GM19468 (cell line): ENCODE data around the gene BPIFB1.

ENCODE experiments used
- ATAC-seq: cut with Tn5 transposase; IDR thresholded peaks from one replicate; pipeline ENCODE4 v1.9.1; 2021; ENCODE audit warnings: mild to moderate bottlenecking, moderate library complexity, moderate number of reproducible peaks; ENCODE audit not compliant: unreplicated experiment; ENCODE audit errors: extremely low read depth

BPIFB1 gene

DNA sequence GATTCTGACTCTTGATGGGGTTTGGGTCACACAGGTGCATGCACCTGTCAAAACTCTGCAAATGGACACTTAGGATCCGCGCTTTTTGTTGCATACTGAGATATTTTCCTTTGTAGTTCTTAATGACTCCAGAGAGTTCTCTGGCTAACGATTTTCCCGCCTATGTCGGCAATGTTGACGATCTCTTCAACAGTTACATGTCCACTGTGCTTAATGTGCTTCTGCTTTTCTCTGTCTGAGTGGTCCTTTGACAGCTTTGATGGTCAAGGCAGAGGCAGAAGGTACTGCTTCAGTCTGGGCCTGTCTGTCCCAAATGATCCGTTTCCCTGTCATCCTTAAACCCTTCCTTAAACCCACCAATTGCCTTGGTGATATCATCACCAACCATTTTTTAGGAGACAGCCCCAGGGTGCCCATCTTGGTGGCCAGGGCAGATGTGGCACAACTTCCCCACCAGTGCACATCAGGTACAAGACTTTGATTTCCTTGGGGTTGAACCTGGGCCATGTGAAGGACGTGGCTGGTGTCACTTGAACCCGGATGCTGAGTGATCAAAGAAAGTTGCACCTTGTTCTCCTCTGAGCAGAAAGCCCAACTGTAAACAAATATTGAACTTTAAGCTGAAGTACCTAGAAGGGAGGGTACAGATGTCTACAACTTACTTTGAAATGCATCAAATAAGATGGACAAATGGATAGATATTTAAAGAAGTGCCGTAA is 10.7 kb upstream of the BPIFB1 start:
- ATAC-seq = no peak

DNA sequence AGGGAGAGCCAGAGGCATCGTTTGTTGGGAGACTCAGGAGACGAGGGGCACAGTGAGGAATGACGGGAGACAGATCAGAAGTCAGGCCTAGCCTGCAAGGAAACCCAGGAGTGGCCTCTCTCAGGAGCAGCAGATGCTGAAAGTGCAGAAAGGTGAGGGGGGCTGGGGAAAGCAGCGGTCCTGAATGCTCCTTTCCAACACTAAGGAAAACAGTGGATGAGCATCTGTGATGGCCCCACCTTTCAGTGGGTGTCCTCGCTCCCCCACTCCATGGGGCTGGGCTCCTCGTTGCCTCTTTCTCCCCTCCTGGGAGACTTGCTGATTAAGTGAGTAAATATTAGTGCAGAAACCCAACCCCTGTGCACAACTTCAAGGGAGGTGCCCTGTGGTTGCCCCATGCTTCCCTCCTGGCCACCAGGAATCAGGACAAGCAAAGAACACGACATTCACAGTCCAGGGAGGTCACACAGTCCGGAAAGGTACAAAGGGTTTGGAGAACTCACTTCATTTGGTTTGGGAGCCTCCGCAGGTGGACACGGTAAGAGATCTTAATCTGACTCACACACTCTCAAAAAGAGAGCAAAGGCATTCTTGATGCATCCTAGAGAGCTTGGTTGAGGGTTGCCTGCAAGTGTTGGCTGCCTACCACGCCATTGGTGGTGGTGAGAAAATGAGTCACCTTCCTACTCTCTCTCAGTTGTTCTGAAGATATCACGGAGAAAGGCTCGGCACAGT is 9.7 kb upstream of the BPIFB1 start:
- ATAC-seq = no peak

DNA sequence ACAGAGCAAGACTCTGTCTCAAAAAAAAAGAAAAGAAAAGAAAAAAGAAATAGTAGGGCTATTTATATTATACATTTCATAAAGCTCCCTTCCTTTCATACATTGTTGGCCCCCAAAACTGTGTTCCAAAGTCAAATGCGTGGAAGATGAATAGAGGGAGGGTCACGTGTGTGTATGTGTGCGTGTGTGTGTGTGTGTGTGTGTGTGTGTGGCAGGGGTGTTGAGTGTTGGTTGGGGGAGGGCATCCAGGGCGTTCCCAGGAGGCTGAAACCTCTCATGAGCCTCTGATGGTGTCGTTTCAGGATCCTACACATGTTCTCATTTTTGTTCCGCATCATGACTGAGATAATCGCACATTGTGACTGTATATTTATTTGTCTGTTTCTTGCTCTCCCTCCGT is 7.8 kb upstream of the BPIFB1 start:
- no peak for ATAC-seq

DNA sequence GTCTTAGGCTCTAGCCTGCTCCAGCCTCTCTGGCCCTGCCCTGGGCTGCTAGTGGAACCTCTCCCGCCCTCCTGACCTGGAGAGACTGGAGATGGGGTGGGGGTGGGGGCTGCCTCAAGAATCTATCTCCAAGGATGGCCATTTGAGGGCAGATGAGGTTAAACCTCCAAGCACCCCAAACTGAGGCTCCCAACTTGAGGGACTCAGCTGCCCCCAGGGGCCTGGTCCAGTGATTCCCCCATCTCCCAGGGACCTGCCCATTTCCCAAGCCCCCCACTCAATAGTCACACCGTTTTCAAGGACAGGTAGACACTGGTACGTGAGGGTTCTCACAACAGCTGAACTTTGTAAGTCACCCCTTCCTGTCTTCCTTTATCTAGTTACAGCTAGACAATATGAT is 7.1 kb upstream of the BPIFB1 start:
- ATAC-seq = no peak

DNA sequence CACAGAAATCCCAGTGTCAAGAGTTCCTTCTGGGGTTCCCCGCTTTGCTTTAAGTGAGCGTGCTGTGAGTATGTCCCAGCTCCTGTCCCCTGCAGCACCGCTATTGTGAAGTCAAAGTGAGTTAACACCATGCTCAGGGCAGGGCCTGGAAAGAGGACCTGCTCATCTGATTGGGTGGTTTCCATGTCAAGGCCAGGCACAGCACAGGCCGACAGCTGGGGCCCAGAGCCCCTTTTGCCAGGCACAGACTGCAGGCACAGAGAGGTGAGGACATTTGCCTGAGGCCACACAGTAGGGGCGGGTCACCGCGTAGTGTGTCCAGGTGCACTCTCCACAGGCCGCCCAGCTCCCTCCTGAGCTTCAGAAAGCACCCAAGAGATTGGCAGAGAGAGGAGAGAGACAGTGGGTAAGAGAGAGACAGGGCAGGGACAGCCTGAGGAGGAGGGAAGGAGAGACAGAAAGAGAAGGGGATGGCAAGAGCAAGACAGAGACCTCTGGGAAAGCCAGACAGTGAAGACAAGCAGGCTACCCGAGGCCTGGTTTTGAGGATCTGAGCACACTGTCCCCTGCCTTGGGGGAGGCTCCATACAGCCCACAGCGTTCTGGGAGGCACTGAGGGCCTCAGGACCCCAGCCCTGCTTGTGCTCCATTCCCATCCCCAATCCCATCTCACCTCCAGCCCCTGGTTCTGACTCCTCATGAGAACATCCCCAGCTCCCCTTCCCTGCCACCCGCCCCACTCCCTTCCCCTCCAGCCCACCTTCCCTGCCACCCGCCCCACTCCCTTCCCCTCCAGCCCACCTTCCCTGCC is 6.5 kb upstream of the BPIFB1 start:
- no peak for ATAC-seq

GRCh38 chr20:33277471-33278441 is 5.3 kb upstream of the BPIFB1 start:
- no peak for ATAC-seq

- no peak for ATAC-seq
These were observed 4.3 kb upstream of the BPIFB1 start for GRCh38 chr20:33278700-33279099.

DNA sequence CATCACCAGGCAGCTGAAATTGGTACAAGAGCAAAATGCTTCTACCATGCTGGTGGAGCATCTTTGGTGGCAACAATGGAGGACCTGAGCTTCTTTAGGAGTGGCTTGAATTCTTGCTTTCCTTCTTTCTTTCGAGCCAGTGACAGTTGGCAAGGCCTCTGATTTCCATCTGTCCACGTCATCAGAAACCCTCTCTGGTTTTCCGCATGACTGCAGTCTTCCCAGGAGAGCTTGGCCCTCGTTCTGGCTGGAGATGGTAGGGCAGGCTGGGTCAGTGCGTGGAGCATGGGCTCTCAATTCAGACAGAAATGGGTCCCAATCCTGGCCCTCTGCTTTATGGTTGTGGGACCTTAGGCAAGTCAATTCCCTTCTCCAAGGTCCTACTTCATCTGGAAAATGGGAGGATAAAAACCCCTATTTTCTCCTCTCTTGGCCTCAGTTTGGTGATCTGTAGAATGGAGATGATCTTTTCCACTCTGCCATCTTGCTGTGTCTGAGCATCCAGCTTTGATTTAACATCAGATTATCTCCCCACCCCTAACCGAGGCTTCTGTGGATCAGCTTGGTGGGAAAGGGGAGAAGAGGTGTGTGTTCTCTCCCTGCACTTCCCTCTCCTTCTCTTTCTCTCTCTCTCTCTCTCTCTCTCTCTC is 3.6 kb upstream of the BPIFB1 start:
- ATAC-seq = no peak

DNA sequence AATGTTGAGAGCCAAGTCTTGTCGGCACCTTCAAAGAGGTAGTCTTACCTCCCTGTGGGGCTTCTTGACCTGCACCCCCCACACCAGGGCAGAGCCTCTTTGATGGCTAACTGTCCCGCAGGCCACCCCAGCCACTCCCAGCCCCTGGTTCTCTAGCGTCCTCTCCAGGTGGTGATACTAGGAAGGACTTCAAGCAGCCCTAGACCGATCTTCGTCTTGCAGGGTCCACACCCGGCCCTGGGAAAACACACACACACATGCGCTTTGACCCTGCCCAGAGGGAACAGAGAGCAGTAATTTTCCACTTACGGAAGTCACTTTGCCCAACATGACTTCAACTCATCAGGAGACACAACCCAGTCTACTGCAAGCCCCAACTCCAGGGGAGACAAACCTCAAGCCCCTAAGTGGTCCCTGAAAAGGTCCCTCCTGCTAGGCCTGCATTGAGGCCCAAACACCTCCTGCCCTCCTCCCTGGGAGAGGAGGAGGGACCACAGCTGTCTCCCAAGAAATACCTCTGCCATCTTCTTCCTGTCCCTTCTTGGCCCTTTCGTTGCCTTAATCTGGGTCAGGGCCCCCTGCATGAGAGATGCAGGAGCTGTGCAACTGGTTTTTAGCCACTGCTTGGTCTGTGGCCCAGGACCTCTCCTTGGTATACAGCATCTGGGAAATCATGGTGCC is 2.9 kb upstream of the BPIFB1 start:
- ATAC-seq = no peak

GRCh38 chr20:33280775-33281174 is 2.2 kb upstream of the BPIFB1 start:
- no peak for ATAC-seq

GRCh38 chr20:33281550-33282146 is 1.4 kb upstream of the BPIFB1 start:
- ATAC-seq = no peak

DNA sequence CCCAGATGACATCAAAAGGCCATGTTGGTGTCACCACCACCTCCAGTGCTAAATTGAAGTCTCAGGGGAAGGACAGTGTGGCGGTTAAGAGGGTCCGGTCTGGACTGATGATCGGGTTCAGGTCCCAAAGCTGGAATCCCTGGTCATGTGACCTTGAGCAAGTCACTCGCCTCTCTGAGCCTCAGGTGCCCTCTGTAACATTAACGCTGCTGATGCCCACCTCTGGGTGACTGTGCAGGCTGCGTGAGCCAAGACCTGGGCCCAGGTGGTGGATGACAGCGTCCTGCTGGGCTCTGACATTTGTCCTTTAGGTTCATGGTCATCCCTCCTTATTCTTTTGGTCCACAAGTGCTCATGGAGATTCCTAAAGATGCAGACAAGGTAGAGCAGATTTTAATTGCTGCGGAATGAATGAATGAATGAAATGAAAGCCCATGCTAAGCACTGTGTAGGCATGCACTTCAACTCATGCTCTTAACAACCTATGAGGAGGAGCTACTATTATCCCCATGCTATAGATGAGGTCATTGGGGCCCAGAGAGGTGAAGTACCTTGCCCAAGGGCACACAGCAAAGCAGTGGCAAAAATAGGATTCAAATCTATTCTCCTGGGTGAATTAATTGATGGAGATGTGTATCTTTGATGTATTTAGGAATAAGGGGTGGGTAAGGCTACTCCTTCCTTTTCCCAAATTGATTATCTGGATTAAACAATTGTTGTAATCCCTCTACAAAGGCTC is 649 bp upstream of the BPIFB1 start:
- ATAC-seq = no peak

DNA sequence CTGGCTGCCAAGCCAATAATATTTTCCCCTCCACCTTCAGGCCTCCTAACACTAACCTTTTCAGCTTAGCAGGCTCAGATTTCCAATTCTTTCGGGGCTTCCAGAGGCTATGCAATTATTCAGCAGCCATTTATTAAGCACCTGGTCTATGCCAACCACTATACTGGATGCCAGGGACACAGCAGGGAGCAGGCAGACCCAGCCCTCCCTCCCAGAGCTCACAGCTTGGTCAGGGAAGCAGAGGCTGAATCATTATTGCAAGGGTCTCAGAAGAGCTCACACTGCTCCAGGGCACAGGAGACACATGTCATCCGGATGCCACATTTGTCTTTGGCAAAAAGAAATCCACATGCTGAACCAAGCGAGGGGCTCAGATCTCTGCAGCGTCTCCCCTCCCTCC is 1.3 kb downstream of the BPIFB1 start:
- ATAC-seq = no peak

GRCh38 chr20:33284937-33285336 is 1.9 kb downstream of the BPIFB1 start:
- ATAC-seq = no peak

- ATAC-seq = no peak
These were observed 3.0 kb downstream of the BPIFB1 start for GRCh38 chr20:33285861-33286495.

GRCh38 chr20:33287884-33288283 is 4.9 kb downstream of the BPIFB1 start:
- no peak for ATAC-seq

- no peak for ATAC-seq
These were observed 7.8 kb downstream of the BPIFB1 start for GRCh38 chr20:33290852-33291251.
